ENCODE measurements around the gene TXNDC17. TPM values are rescaled to one million over a fixed set of nuclear protein-coding genes. Genes with fewer than 3 reads are reported as not detected.
"Not testable (repeated sequence)": the region's sequence is repeated elsewhere in the genome, so short reads cannot be mapped to it uniquely, and the experiment has no call there.

The TXNDC17 gene
- total RNA-seq, 1 donor from 2014 or later, result 193 TPM

DNA sequence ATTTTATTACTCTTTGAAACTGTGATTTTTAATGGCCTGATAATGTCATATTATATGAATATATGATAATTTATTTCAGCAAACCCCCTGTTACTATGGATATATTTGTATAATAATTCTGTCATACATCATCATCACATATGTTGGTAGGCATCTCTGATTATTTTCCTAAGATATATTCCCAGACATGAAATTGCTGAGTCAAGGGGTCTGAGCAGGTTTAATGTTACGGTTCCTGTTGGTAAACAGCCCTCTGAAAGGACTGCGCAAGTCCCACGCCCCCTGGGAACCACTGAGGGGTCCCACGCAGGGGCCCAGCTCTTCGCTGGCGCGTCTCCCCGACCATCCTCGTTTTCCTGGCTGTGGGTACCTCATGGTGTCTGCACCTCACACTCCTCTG lies 48.1 kb downstream of the TXNDC17 start:
- H3K4me3 ChIP-seq (ENCODE audit: low read depth, low read length), result no peak overlapping the region
- H3K36me3 ChIP-seq (ENCODE audit: control insufficient read depth, insufficient read depth, low read length), result no peaks in the 10 kb centered on the region
- peaks cover 5% of the 10 kb centered on the region for H3K27me3 ChIP-seq (ENCODE audit: control insufficient read depth, insufficient read depth, low read length)
- TF ChIP-seq, protein P1, sequence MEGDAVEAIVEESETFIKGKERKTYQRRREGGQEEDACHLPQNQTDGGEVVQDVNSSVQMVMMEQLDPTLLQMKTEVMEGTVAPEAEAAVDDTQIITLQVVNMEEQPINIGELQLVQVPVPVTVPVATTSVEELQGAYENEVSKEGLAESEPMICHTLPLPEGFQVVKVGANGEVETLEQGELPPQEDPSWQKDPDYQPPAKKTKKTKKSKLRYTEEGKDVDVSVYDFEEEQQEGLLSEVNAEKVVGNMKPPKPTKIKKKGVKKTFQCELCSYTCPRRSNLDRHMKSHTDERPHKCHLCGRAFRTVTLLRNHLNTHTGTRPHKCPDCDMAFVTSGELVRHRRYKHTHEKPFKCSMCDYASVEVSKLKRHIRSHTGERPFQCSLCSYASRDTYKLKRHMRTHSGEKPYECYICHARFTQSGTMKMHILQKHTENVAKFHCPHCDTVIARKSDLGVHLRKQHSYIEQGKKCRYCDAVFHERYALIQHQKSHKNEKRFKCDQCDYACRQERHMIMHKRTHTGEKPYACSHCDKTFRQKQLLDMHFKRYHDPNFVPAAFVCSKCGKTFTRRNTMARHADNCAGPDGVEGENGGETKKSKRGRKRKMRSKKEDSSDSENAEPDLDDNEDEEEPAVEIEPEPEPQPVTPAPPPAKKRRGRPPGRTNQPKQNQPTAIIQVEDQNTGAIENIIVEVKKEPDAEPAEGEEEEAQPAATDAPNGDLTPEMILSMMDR (IDR thresholded peaks at IDR 0.05; ENCODE audit: insufficient read depth, low read length, poor library complexity, severe bottlenecking), result no peak
- DNase-seq (ENCODE audit: low read depth), result no peak

DNA sequence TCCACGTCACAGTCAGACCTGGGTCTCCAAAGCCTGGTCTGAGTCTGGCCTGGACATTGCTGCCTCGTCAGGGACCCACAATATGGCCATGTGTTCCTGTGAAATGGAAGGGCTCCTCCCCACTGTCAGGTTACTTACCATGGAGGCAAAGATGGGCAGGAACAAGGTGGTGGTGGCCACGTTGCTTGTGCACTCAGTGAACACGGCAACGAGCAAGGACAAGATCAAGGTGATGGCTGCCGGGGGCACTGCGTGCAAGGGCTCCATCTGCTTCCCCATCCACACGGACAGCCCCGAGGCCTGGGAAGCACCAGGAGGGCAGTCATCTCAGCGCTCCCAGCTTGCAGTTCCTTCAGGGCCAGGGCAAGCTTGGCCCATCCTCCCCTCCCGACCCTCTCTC lies 49.8 kb downstream of the TXNDC17 start:
- Histone ChIP-seq H3K36me3 (ENCODE audit: control insufficient read depth, insufficient read depth, low read length) (no peaks in the 10 kb centered on the region), H3K27me3 (ENCODE audit: control insufficient read depth, insufficient read depth, low read length) (peaks cover 5% of the 10 kb centered on the region), H3K4me3 (ENCODE audit: low read depth, low read length) (no peak overlapping the region)
- DNase-seq (ENCODE audit: low read depth), result no peak
- TF ChIP-seq, protein P1 (IDR thresholded peaks at IDR 0.05; ENCODE audit: insufficient read depth, low read length, poor library complexity, severe bottlenecking), result no peak

DNA sequence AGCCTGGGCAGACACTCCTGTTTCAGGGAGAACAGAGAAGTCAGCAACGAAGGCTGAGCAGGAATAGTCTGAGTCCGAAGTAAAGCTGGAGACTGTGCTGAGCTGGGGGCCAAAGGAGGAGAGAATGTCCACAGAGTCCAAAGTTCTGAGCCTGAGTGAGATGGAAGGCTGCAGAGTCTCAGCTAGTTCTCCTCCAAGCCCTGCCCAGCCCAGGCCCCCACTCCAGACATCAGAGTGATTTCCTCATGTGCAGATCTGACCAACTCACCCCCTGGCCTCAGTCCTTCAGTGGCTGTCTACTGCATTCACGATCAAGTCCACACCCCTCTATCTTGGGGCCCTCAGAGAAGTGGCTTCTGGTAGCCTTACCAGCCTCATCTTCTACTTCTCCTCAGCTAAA lies 50.7 kb downstream of the TXNDC17 start:
- no peak for DNase-seq (ENCODE audit: low read depth)
- H3K4me3 ChIP-seq (ENCODE audit: low read depth, low read length), result no peak overlapping the region
- TF ChIP-seq, protein P1 (IDR thresholded peaks at IDR 0.05; ENCODE audit: insufficient read depth, low read length, poor library complexity, severe bottlenecking), result no peak
- no peaks in the 10 kb centered on the region for H3K36me3 ChIP-seq (ENCODE audit: control insufficient read depth, insufficient read depth, low read length)
- H3K27me3 ChIP-seq (ENCODE audit: control insufficient read depth, insufficient read depth, low read length), result peaks cover 3% of the 10 kb centered on the region

DNA sequence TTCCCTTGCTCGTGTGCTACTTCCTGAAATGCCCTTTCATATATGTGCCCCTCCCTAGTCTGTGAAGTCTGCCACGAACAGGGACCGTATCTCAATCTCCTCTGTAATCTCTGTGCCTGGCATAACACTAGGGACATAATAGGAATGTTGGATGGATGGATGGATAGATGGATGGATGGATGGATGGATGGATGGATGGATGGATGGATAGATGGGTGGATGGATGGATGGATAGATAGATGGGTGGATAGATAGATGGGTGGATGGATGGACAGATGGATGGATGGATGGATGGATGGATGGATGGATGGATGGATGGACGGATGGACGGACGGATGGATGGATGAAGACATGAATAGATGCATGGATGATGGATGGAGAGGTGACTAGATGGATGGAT lies 51.1 kb downstream of the TXNDC17 start:
- not testable (repeated sequence) for H3K4me3 ChIP-seq (ENCODE audit: low read depth, low read length); H3K36me3 ChIP-seq (ENCODE audit: control insufficient read depth, insufficient read depth, low read length); H3K27me3 ChIP-seq (ENCODE audit: control insufficient read depth, insufficient read depth, low read length); DNase-seq (ENCODE audit: low read depth)

Other genes starting within 250 kb of the TXNDC17 start
- gene AIPL1, start 205.9 kb upstream of the TXNDC17 start, total RNA-seq, result not detected in 2 replicates
- gene PIMREG, start 196.6 kb upstream of the TXNDC17 start, total RNA-seq, result 6.8 and 10.4 TPM in 2 replicates
- 1.6 and 2.2 TPM in 2 replicates for gene PITPNM3, start 84.5 kb upstream of the TXNDC17 start, total RNA-seq
- 20.2 and 24.2 TPM in 2 replicates for gene KIAA0753, start 349 bp upstream of the TXNDC17 start, total RNA-seq
- gene MED31, start 10.5 kb downstream of the TXNDC17 start, total RNA-seq, result 10.6 and 13.5 TPM in 2 replicates
- 0.34 and 0.46 TPM in 2 replicates for gene C17orf100, start 10.7 kb downstream of the TXNDC17 start, total RNA-seq
- gene SLC13A5, start 72.3 kb downstream of the TXNDC17 start, total RNA-seq, result 0.08 TPM in 1 of 2 replicates, not detected in the other
- gene XAF1, start 115.0 kb downstream of the TXNDC17 start, total RNA-seq, result 2.5 and 13.3 TPM in 2 replicates
- 0.14 TPM in 1 of 2 replicates, not detected in the other for gene FBXO39, start 135.2 kb downstream of the TXNDC17 start, total RNA-seq
- not detected in 2 replicates for gene TEKT1, start 190.7 kb downstream of the TXNDC17 start, total RNA-seq